SK-N-MC (cell line): ENCODE data around the gene ACER3.

Experiments
- EZH2 ChIP-seq: fragments of 200-600 bp; sonication (generic); IDR thresholded peaks from one replicate; pipeline ENCODE4 v1.6.1; 2017; ENCODE audit warnings: antibody characterized with exemption
- FOXP2 ChIP-seq: optimal IDR thresholded peaks from 2 replicates; pipeline ENCODE3; 2011; ENCODE audit warnings: mild to moderate bottlenecking, moderate library complexity; ENCODE audit not compliant: insufficient read depth; ENCODE audit errors: extremely low read length, control extremely low read depth
- POLR2AphosphoS5 ChIP-seq: IDR thresholded peaks from 2 replicates; pipeline ENCODE4 v1.6.1; 2012; ENCODE audit warnings: mild to moderate bottlenecking, low read depth, low read length, borderline replicate concordance

DNA sequence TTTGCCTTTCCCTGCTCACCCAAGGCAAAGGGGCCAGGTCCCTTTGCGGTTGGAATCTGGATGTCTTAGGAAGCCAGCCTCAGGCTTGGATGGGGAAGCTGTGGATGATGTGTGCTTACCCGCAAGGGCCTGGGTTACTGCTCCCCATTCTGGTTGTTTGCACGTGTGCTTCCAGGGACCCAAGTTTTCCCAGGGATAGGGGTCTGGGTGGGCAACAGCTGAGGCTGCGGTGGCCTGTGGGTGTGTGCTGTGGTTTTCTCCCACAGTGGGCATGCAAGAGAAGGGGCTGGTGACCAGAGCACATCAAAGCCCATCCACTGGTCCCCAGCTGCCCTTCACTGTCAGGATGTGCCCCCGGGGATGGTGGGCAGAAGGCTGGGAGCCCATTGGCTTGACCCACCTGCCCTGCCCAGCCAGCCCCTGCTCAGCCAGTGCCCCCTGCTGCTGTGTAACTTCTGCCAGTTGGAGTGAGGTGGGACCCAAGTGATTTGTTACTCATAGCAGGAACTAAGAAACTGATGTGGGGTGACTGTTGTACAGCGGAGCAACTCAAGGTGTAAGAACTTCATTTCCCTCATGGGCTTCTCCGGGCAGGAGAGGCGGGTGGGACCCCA is 209.4 kb downstream of the ACER3 start:
- no peak for TF ChIP-seq POLR2AphosphoS5
- no peak for TF ChIP-seq EZH2
- TF ChIP-seq FOXP2 = no peak
